ENCODE results near the gene MYO5B.

- TF ChIP-seq CTCF (IDR thresholded peaks at IDR 0.05) (no peak), EZH2 (IDR thresholded peaks at IDR 0.05) (no peak)
Observed at GRCh38 chr18:49802623-49803022, 392.3 kb downstream of the MYO5B start.
